Lower lobe of right lung (tissue), 2 donors: ENCODE data around the gene COLEC12. TPM values are rescaled to one million over a fixed set of nuclear protein-coding genes. Genes with fewer than 3 reads are reported as not detected.

Source experiments
- ATAC-seq, 2 donors: fragments of 200-7000 bp; cut with Tn5 transposase; one replicate each; pipeline ENCODE4 v1.9.1; 2020 to 2022; ENCODE audit warnings: mild to moderate bottlenecking in 2 of 2, moderate library complexity in 2 of 2
- DNase-seq: peaks from one replicate; pipeline ENCODE4 v3.0.0-alpha.2; 2020
- H3K27ac ChIP-seq: fragments of 200-600 bp; one replicate; pipeline ENCODE4 v1.8.0; 2022
- H3K27me3 ChIP-seq: fragments of 200-600 bp; one replicate; pipeline ENCODE4 v1.8.0; 2022; ENCODE audit warnings: low read depth
- H3K36me3 ChIP-seq: fragments of 200-600 bp; one replicate; pipeline ENCODE4 v1.8.0; 2022; ENCODE audit warnings: mild to moderate bottlenecking
- H3K4me1 ChIP-seq: fragments of 200-600 bp; one replicate; pipeline ENCODE4 v1.8.0; 2022
- H3K4me3 ChIP-seq: fragments of 200-600 bp; one replicate; pipeline ENCODE4 v1.8.0; 2022; ENCODE audit warnings: mild to moderate bottlenecking
- H3K9me3 ChIP-seq: fragments of 200-600 bp; one replicate; pipeline ENCODE4 v1.8.0; 2022
- CTCF ChIP-seq: fragments of 200-600 bp; IDR thresholded peaks from one replicate; pipeline ENCODE4 v1.8.0; 2022; ENCODE audit warnings: antibody characterized with exemption, mild to moderate bottlenecking
- intact Hi-C: fragments of 100-400 bp; cut with DNase I; formaldehyde crosslinking; loops from one replicate; pipeline ENCODE4 v1.11.0; 2022
- total RNA-seq: library from RNA; stranded (reverse); fragmentation: NEBNext Ultra II Directional; extraction: Animal tissue kit (Norgen Biotek cat#: 25700); gene quantifications from one replicate; pipeline ENCODE4 v1.2.1, GENCODE V29; 2021
- donor health status: DM: no; HTN: yes; CAD: no; lungs with severe emphysema.

The COLEC12 gene
- total RNA-seq, 1 donor from 2014 or later = 79.2 TPM

- Histone ChIP-seq H3K9me3 (no peaks in the 10 kb centered on the region), H3K27ac (no peak overlapping the region), H3K4me1 (peaks cover 12% of the 10 kb centered on the region), H3K36me3 (no peaks in the 10 kb centered on the region), H3K27me3 (no peaks in the 10 kb centered on the region), H3K4me3 (no peak overlapping the region)
- DNase-seq = no peak
- ATAC-seq = peak in 1 of 2 donors; percentile 29
- intact Hi-C loops = no loop called here
- TF ChIP-seq CTCF = no peak
Observed at GRCh38 chr18:513826-514530, 13.5 kb upstream of the COLEC12 start.

GRCh38 chr18:512957-513356 is 12.5 kb upstream of the COLEC12 start:
- H3K4me1 ChIP-seq = peaks cover 4% of the 10 kb centered on the region
- H3K4me3 ChIP-seq = no peak overlapping the region
- intact Hi-C loops = no loop called here
- ATAC-seq (no peak), DNase-seq (no peak)
- no peaks in the 10 kb centered on the region for H3K36me3 ChIP-seq
- no peaks in the 10 kb centered on the region for H3K9me3 ChIP-seq
- TF ChIP-seq CTCF = no peak
- H3K27me3 ChIP-seq = no peaks in the 10 kb centered on the region
- no peak overlapping the region for H3K27ac ChIP-seq

GRCh38 chr18:508835-509234 is 8.3 kb upstream of the COLEC12 start:
- Histone ChIP-seq H3K4me3 (no peak overlapping the region), H3K4me1 (no peaks in the 10 kb centered on the region), H3K9me3 (no peaks in the 10 kb centered on the region), H3K27ac (no peak overlapping the region), H3K36me3 (no peaks in the 10 kb centered on the region), H3K27me3 (no peaks in the 10 kb centered on the region)
- intact Hi-C loops = no loop called here
- no peak for TF ChIP-seq CTCF
- ATAC-seq (no peak), DNase-seq (no peak)

- no peak overlapping the region for H3K27ac ChIP-seq
- H3K4me1 ChIP-seq = no peaks in the 10 kb centered on the region
- ATAC-seq (no peak), DNase-seq (no peak)
- intact Hi-C loops = no loop called here
- H3K27me3 ChIP-seq = no peaks in the 10 kb centered on the region
- H3K36me3 ChIP-seq = no peaks in the 10 kb centered on the region
- H3K9me3 ChIP-seq = no peaks in the 10 kb centered on the region
- TF ChIP-seq CTCF = no peak
- H3K4me3 ChIP-seq = no peak overlapping the region
Observed at GRCh38 chr18:507636-508035, 7.1 kb upstream of the COLEC12 start.

GRCh38 chr18:506801-507200 is 6.3 kb upstream of the COLEC12 start:
- no peak for ATAC-seq

More at GRCh38 chr18:506801-507200, 6.3 kb upstream of the COLEC12 start:
- intact Hi-C loops = no loop called here
- TF ChIP-seq CTCF = no peak
- no peaks in the 10 kb centered on the region for H3K9me3 ChIP-seq
- no peaks in the 10 kb centered on the region for H3K27me3 ChIP-seq
- H3K4me1 ChIP-seq = no peaks in the 10 kb centered on the region
- no peak for DNase-seq
- H3K36me3 ChIP-seq = no peaks in the 10 kb centered on the region
- H3K4me3 ChIP-seq = no peak overlapping the region
- no peak overlapping the region for H3K27ac ChIP-seq
